ENCODE measurements around the gene LPCAT3. TPM values are rescaled to one million over a fixed set of nuclear protein-coding genes. Genes with fewer than 3 reads are reported as not detected.

Gene LPCAT3
- total RNA-seq, 1 experiment from 2014 or later: 45.8 TPM

- TF ChIP-seq ZBTB33 (IDR thresholded peaks at IDR 0.05; ENCODE audit: extremely low read depth, insufficient replicate concordance, low read length) (no peak), SRF (IDR thresholded peaks at IDR 0.05; ENCODE audit: low read depth) (no peak), YY1 (IDR thresholded peaks at IDR 0.05; ENCODE audit: extremely low read depth, insufficient replicate concordance, low read depth, low read length) (no peak), ELF1 (IDR thresholded peaks at IDR 0.05; ENCODE audit: borderline replicate concordance, low read depth) (no peak), CEBPB (IDR thresholded peaks at IDR 0.05; ENCODE audit: low read depth) (no peak), EZH2 (IDR thresholded peaks at IDR 0.05) (no peak), POLR2A (IDR thresholded peaks at IDR 0.05; ENCODE audit: borderline replicate concordance, extremely low read depth, insufficient read depth, insufficient read length) (no peak), RAD21 (IDR thresholded peaks at IDR 0.05; ENCODE audit: low read depth) (no peak), TCF7L2 (IDR thresholded peaks at IDR 0.05; ENCODE audit: borderline replicate concordance, extremely low read depth, insufficient read depth, insufficient read length) (no peak), FOSL1 (IDR thresholded peaks at IDR 0.05; ENCODE audit: low read depth) (no peak), EZH2phosphoT487 (IDR thresholded peaks at IDR 0.05; ENCODE audit: borderline replicate concordance) (no peak), ZNF274 (IDR thresholded peaks at IDR 0.05; ENCODE audit: low read depth, low read length) (no peak), ZFX (IDR thresholded peaks at IDR 0.05) (no peak), REST (IDR thresholded peaks at IDR 0.05; ENCODE audit: low read depth) (no peak)
- Histone ChIP-seq H3K36me3 (ENCODE audit: control insufficient read depth in 1 of 2, insufficient read depth in 2 of 2, low read length in 2 of 2) (peaks cover 4 to 9% of the 10 kb centered on the region in 2 experiments; a peak in 2 of 4 replicates), H3K4me3 (replicated peaks in 1 of 2; ENCODE audit: low read depth in 1 of 2, low read length in 2 of 2) (peak overlapping the region in 1 of 2 experiments; percentile 71; a peak in 2 of 4 replicates), H4K20me1 (ENCODE audit: insufficient read depth) (no peaks in the 10 kb centered on the region), H3K27me3 (ENCODE audit: insufficient read depth, low read length) (no peaks in the 10 kb centered on the region), H3K27ac (ENCODE audit: low read depth, low read length) (peak overlapping the region; percentile 99), H3K4me2 (ENCODE audit: low read length) (peak overlapping the region; percentile 92), H3K4me1 (ENCODE audit: control insufficient read depth in 1 of 2, insufficient read depth in 2 of 2, low read length in 2 of 2) (peaks cover 22 to 65% of the 10 kb centered on the region in 2 experiments), H2AFZ (ENCODE audit: low read depth, low read length, poor library complexity, severe bottlenecking) (no peak overlapping the region), H3K9ac (ENCODE audit: low read length) (peak overlapping the region; percentile 88), H3K9me3 (ENCODE audit: control insufficient read depth in 1 of 2, insufficient read depth in 1 of 2, low read depth in 1 of 2, low read length in 2 of 2) (no peaks in the 10 kb centered on the region), H3K9me2 (ENCODE audit: insufficient read depth) (no peaks in the 10 kb centered on the region), H3K79me2 (ENCODE audit: insufficient read depth, low read length) (peaks cover 21% of the 10 kb centered on the region)
- no TSS peak for BruUV-seq (replicated peaks)
- intact Hi-C loops (cut with micrococcal nuclease): loop anchor here (10.0 kb wide), 1 partner anchor 101 kb away; no protein-coding TSS in a partner anchor
- ATAC-seq: peak; percentile 33
- ChIA-PET CTCF (interaction anchor here (1.1 to 6.1 kb wide), 7 partner anchors 18 to 220 kb away, joined by 3 to 101 read pairs (median 10); partner anchors contain the start of genes C1RL and SPSB2), POLR2A (interaction anchor here (0.6 to 7.7 kb wide), 40 partner anchors 10 to 705 kb away, joined by 3 to 269 read pairs (median 5); partner anchors contain the start of genes ATN1, C1RL, CDCA3 and COPS7A), RAD21 (ENCODE audit: low non-redundant PET in 1 of 2, low total read pairs in 2 of 2, uncharacterized antibody in 2 of 2, unreplicated experiment in 2 of 2) (interaction anchor here (0.6 to 1.0 kb wide), 4 partner anchors 18 to 168 kb away, joined by 3 to 5 read pairs (median 4); no protein-coding TSS in a partner anchor)
- DNase-seq (ENCODE audit: low read depth, low spot score): peak; percentile 89
Observed at GRCh38 chr12:6943389-6943721, 74.9 kb downstream of the LPCAT3 start.

Data from HCT116 (cell line).